Keratinocyte (primary cell): ENCODE measurements around the gene CTRB2. TPM values are rescaled to one million over a fixed set of nuclear protein-coding genes. Genes with fewer than 3 reads are reported as not detected.
A peak's percentile ranks its signal among the peaks of the same experiment; 100 is the strongest.

Experiments
- DNase-seq: peaks from one replicate; pipeline ENCODE4 v3.0.0-alpha.2; 2011; ENCODE audit warnings: low read depth, missing footprints, low spot score
- FAIRE-seq: peaks from 2 replicates; lab custom pipeline; 2011; peaks lifted over from hg19 to GRCh38; lab: Jason Lieb, UNC
- H2AFZ ChIP-seq: 2 replicates; pipeline ENCODE4 v1.6.0; 2012; ENCODE audit warnings: low read length, control low read depth, inconsistent platforms; ENCODE audit not compliant: control insufficient read depth
- H3K27ac ChIP-seq: 2 replicates; pipeline ENCODE4 v1.5.1; 2011; ENCODE audit warnings: low read length; ENCODE audit not compliant: control insufficient read depth, insufficient read depth
- H3K27me3 ChIP-seq: 3 replicates; pipeline ENCODE4 v1.6.0; 2011; ENCODE audit warnings: low read length; ENCODE audit not compliant: control insufficient read depth, insufficient read depth; ENCODE audit errors: extremely low read depth
- H3K36me3 ChIP-seq, 2 experiments: 2 replicates in 1 of 2; 3 replicates in 1 of 2; pipeline ENCODE4 v1.5.1; 2011; ENCODE audit warnings: low read length in 2 of 2, mild to moderate bottlenecking in 1 of 2; ENCODE audit not compliant: control insufficient read depth in 2 of 2, insufficient read depth in 2 of 2; ENCODE audit errors: extremely low read depth in 1 of 2
- H3K4me1 ChIP-seq: 3 replicates; pipeline ENCODE4 v1.5.1; 2011; ENCODE audit warnings: low read length; ENCODE audit not compliant: control insufficient read depth, insufficient read depth; ENCODE audit errors: extremely low read depth
- H3K4me2 ChIP-seq: 3 replicates; pipeline ENCODE4 v1.6.0; 2011; ENCODE audit warnings: low read depth, low read length; ENCODE audit not compliant: control insufficient read depth, insufficient read depth; ENCODE audit errors: extremely low read depth
- H3K4me3 ChIP-seq, 3 experiments: fragments of 200-600 bp in 1 of 3; sonication (generic) in 1 of 3; 2 replicates in 2 of 3; 3 replicates in 1 of 3; pipeline ENCODE4 v1.5.1; 2011 to 2016; ENCODE audit warnings: low read length in 3 of 3, mild to moderate bottlenecking in 3 of 3, control low read depth in 2 of 3, inconsistent platforms in 1 of 3, low read depth in 1 of 3, mixed read lengths in 1 of 3, mixed run types in 1 of 3, moderate library complexity in 1 of 3; ENCODE audit not compliant: control insufficient read depth in 2 of 3, insufficient read depth in 2 of 3; ENCODE audit errors: extremely low read depth in 1 of 3
- H3K79me2 ChIP-seq: 2 replicates; pipeline ENCODE4 v1.6.0; 2012; ENCODE audit warnings: low read length; ENCODE audit not compliant: control insufficient read depth, insufficient read depth
- H3K9ac ChIP-seq: 3 replicates; pipeline ENCODE4 v1.6.0; 2011; ENCODE audit warnings: low read length; ENCODE audit not compliant: control insufficient read depth, insufficient read depth; ENCODE audit errors: extremely low read depth
- H3K9me1 ChIP-seq: 3 replicates; pipeline ENCODE4 v1.6.0; 2011; ENCODE audit warnings: low read length; ENCODE audit not compliant: control insufficient read depth, insufficient read depth; ENCODE audit errors: extremely low read depth
- H3K9me3 ChIP-seq: 2 replicates; pipeline ENCODE4 v1.5.1; 2012; ENCODE audit warnings: low read depth, low read length; ENCODE audit not compliant: control insufficient read depth
- H4K20me1 ChIP-seq: 3 replicates; pipeline ENCODE4 v1.6.0; 2011; ENCODE audit warnings: low read length; ENCODE audit not compliant: control insufficient read depth, insufficient read depth; ENCODE audit errors: extremely low read depth
- EZH2 ChIP-seq: IDR thresholded peaks from one replicate; pipeline ENCODE4 v1.6.1; 2012; ENCODE audit warnings: inconsistent platforms, mild to moderate bottlenecking, low read length, moderate library complexity
- dilution Hi-C: fragments of 300-500 bp; cut with MboI; formaldehyde crosslinking; loops from one replicate; pipeline ENCODE4 v1.7.0; 2020; ENCODE audit warnings: low sequenced_read_pairs; ENCODE audit not compliant: extremely low pct_ligation_motif_present
- polyA plus RNA-seq, 5 experiments: library from polyadenylated mRNA; depleted of rRNA in 3 of 5; stranded (reverse) in 3 of 5; stranded (forward) in 1 of 5; unstranded in 1 of 5; fragments of >200 nt; gene quantifications; 1 replicate in 1 of 5; 2 replicates in 3 of 5; 3 replicates in 1 of 5; pipeline versions ENCODE4 v1.2.1 to v1.2.3, GENCODE V29; 2011 to 2012; ENCODE audit warnings: missing spikeins in 2 of 5, low read depth in 1 of 5, low replicate concordance in 1 of 5
- TF ChIP-seq, protein P1 (sequence below), 3 experiments: IDR thresholded peaks in 1 of 3; conservative IDR thresholded peaks in 1 of 3; optimal IDR thresholded peaks in 1 of 3; 2 replicates in 2 of 3; 3 replicates in 1 of 3; pipeline versions ENCODE3 to v1.5.1; 2011; ENCODE audit warnings: low read length in 3 of 3, mild to moderate bottlenecking in 3 of 3, moderate library complexity in 2 of 3, control low read depth in 1 of 3, inconsistent platforms in 1 of 3; ENCODE audit not compliant: insufficient read depth in 2 of 3; ENCODE audit errors: extremely low read depth in 1 of 3

Gene CTRB2
- polyA plus RNA-seq, 1 donor (not counting 4 experiments of a cell fraction or from before 2014, with no cell fraction given), result not detected

DNA sequence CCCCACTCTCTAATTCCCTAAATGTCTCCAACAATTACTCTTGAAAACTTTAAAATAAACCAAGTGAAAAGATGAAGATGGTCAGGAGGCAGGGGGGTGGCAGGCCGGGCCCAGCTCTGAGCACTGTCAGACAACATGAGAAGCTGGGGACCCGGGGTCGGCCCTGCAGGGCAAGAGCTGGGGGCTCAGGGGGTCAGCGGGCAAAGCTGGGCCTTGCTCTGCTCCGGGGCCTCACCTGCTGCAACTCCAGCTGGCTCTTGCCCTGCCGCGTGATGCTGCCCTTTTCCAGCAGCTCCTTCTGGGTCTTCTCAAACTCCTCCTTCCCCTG lies 26.6 kb upstream of the CTRB2 start:
- no peak for DNase-seq
- no peak for TF ChIP-seq EZH2
- TF ChIP-seq, protein P1, sequence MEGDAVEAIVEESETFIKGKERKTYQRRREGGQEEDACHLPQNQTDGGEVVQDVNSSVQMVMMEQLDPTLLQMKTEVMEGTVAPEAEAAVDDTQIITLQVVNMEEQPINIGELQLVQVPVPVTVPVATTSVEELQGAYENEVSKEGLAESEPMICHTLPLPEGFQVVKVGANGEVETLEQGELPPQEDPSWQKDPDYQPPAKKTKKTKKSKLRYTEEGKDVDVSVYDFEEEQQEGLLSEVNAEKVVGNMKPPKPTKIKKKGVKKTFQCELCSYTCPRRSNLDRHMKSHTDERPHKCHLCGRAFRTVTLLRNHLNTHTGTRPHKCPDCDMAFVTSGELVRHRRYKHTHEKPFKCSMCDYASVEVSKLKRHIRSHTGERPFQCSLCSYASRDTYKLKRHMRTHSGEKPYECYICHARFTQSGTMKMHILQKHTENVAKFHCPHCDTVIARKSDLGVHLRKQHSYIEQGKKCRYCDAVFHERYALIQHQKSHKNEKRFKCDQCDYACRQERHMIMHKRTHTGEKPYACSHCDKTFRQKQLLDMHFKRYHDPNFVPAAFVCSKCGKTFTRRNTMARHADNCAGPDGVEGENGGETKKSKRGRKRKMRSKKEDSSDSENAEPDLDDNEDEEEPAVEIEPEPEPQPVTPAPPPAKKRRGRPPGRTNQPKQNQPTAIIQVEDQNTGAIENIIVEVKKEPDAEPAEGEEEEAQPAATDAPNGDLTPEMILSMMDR (optimal IDR thresholded peaks at IDR 0.05 in 1 of 3, IDR thresholded peaks at IDR 0.05 in 1 of 3, conservative IDR thresholded peaks at IDR 0.05 in 1 of 3; ENCODE audit: extremely low read depth in 1 of 3, insufficient read depth in 2 of 3, low read length in 3 of 3), result no peak
- FAIRE-seq, result no peak
- Histone ChIP-seq H3K27ac (peak overlapping the region; percentile 69), H3K4me3 (no peak overlapping the region), H3K27me3 (no peaks in the 10 kb centered on the region), H3K9me1 (no peaks in the 10 kb centered on the region), H4K20me1 (peaks cover 4% of the 10 kb centered on the region), H3K9me3 (no peaks in the 10 kb centered on the region), H2AFZ (no peak overlapping the region), H3K9ac (no peak overlapping the region), H3K4me2 (no peak overlapping the region), H3K79me2 (peaks cover 49% of the 10 kb centered on the region), H3K36me3 (peaks cover 39 to 57% of the 10 kb centered on the region in 2 experiments), H3K4me1 (peaks cover 11% of the 10 kb centered on the region)
- dilution Hi-C loops, result loop anchor here (25.0 kb wide), 1 partner anchor 154 kb away; no protein-coding TSS in a partner anchor

DNA sequence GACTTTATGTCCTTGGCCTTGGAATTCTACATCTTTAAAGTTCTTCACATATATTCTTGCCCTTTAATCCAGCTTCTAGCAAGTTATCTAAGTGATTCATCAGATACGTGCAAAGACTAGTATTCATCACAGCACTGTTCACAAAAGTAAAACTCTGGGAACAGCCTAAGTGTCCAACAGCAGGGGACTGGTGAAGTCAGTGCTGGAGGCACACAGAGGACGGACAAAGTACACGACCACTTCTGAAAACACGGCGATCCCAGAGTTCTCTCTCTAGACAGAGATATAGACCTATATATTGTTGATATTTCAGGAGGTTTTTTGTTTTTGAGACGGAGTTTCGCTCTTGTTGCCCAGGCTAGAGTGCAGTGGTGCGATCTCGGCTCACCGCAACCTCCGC lies 24.6 kb upstream of the CTRB2 start:
- no peak overlapping the region for H3K4me3 ChIP-seq
- peaks cover 8% of the 10 kb centered on the region for H3K4me1 ChIP-seq
- no peaks in the 10 kb centered on the region for H3K9me1 ChIP-seq
- H3K4me2 ChIP-seq, result no peak overlapping the region
- dilution Hi-C loops, result loop anchor here (25.0 kb wide), 1 partner anchor 156 kb away; no protein-coding TSS in a partner anchor
- peaks cover 29% of the 10 kb centered on the region for H3K79me2 ChIP-seq
- no peak for FAIRE-seq
- H3K36me3 ChIP-seq, result peaks cover 35 to 53% of the 10 kb centered on the region in 2 experiments
- no peak for TF ChIP-seq EZH2
- TF ChIP-seq, protein P1 (optimal IDR thresholded peaks at IDR 0.05 in 1 of 3, IDR thresholded peaks at IDR 0.05 in 1 of 3, conservative IDR thresholded peaks at IDR 0.05 in 1 of 3; ENCODE audit: extremely low read depth in 1 of 3, insufficient read depth in 2 of 3, low read length in 3 of 3), result no peak
- no peak overlapping the region for H3K9ac ChIP-seq
- no peak for DNase-seq
- H3K9me3 ChIP-seq, result no peaks in the 10 kb centered on the region
- no peak overlapping the region for H3K27ac ChIP-seq
- H2AFZ ChIP-seq, result no peak overlapping the region
- peaks cover 4% of the 10 kb centered on the region for H4K20me1 ChIP-seq
- H3K27me3 ChIP-seq, result no peaks in the 10 kb centered on the region
